ENCODE data around the gene IPO13.

The IPO13 gene

DNA sequence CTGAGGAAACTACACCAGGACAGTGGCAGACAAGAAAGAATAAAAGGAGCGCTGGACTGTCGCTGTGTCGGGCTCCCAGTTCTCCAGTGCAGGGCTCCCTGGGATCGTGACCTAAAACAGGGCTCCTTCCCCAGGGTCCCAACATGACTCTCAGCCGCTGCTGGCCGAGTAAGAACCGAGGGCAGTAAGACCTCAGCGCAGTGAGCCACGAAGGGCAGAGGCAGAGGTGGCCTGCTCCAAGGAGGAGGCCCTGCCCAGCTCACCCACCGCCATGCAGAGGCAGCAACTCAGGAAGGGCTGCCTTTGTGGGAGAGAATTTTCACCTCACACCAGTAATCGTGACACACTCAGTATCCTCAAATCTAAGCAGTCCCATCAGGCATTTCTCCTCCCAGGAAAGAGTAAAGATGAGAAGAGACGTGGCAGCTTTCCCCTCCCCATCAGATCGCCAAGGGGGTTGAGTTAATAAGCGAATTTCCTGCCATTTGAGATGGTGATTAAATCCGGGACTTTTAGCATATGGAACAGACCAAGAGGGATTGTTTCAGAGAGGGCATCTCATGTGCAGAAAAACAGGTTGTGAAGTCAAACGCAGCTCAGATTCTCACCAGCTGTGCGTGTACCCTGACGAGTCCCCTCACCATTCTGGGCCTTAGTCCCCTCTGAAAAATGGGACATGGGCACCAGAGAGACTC, 32.9 kb upstream of the IPO13 start:
- no peak for DNase-seq (ENCODE audit: low read depth, low spot score)
- TF ChIP-seq, protein P1, sequence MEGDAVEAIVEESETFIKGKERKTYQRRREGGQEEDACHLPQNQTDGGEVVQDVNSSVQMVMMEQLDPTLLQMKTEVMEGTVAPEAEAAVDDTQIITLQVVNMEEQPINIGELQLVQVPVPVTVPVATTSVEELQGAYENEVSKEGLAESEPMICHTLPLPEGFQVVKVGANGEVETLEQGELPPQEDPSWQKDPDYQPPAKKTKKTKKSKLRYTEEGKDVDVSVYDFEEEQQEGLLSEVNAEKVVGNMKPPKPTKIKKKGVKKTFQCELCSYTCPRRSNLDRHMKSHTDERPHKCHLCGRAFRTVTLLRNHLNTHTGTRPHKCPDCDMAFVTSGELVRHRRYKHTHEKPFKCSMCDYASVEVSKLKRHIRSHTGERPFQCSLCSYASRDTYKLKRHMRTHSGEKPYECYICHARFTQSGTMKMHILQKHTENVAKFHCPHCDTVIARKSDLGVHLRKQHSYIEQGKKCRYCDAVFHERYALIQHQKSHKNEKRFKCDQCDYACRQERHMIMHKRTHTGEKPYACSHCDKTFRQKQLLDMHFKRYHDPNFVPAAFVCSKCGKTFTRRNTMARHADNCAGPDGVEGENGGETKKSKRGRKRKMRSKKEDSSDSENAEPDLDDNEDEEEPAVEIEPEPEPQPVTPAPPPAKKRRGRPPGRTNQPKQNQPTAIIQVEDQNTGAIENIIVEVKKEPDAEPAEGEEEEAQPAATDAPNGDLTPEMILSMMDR (IDR thresholded peaks at IDR 0.05; ENCODE audit: low read depth, low read length), result no peak
- in situ Hi-C loops (cut with HindIII; ENCODE audit: low sequenced_read_pairs), result no loop called here
- no peak overlapping the region for H3K4me3 ChIP-seq (ENCODE audit: low read depth, low read length)

GRCh38 chr1:43914576-43915525, 31.9 kb upstream of the IPO13 start:
- no peak overlapping the region for H3K4me3 ChIP-seq (ENCODE audit: low read depth, low read length)
- in situ Hi-C loops (cut with HindIII; ENCODE audit: low sequenced_read_pairs), result no loop called here
- DNase-seq (ENCODE audit: low read depth, low spot score), result no peak
- TF ChIP-seq, protein P1 (IDR thresholded peaks at IDR 0.05; ENCODE audit: low read depth, low read length), result no peak

DNA sequence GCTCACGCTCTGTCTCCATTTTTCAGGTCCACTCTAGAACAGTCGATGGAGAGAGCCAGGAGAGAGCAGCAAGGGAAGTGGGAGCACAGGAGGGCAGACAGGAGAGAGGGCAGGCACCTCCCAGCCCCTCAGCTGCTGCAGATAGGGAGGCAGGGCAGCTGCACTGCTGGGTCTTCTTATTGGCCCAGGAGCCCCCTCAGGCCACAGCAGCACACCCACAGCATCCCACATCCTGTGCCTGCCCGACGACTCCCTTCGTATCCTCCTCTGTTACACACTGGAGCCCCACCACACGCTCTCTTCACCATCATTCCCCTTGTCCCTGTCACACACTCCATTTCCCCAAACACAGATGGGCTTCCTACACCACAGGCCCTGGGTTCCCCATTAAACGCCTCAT, 26.8 kb upstream of the IPO13 start:
- TF ChIP-seq, protein P1 (IDR thresholded peaks at IDR 0.05; ENCODE audit: low read depth, low read length), result no peak
- in situ Hi-C loops (cut with HindIII; ENCODE audit: low sequenced_read_pairs), result no loop called here
- no peak for DNase-seq (ENCODE audit: low read depth, low spot score)
- no peak overlapping the region for H3K4me3 ChIP-seq (ENCODE audit: low read depth, low read length)

DNA sequence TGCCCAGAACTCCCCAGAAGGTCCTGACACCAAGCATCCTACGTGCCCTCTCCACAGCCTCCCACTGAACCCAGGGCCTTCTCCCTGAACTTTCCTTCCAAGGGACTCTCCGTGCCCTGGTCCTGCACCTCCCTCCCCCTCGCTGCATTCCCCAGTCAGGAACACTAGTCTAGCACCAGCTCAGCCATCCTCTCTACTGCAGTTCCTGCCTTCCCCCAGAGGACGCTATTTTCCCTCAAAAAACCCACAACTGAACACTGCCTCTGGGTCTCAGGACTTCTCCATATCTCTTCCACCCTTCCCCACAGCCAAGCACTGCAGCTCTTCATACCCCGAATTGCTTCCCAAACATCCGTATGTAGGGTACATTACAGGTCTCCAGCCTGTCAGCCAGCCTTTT, 25.7 kb upstream of the IPO13 start:
- TF ChIP-seq, protein P1 (IDR thresholded peaks at IDR 0.05; ENCODE audit: low read depth, low read length), result no peak
- no peak for DNase-seq (ENCODE audit: low read depth, low spot score)
- in situ Hi-C loops (cut with HindIII; ENCODE audit: low sequenced_read_pairs), result no loop called here
- H3K4me3 ChIP-seq (ENCODE audit: low read depth, low read length), result no peak overlapping the region

DNA sequence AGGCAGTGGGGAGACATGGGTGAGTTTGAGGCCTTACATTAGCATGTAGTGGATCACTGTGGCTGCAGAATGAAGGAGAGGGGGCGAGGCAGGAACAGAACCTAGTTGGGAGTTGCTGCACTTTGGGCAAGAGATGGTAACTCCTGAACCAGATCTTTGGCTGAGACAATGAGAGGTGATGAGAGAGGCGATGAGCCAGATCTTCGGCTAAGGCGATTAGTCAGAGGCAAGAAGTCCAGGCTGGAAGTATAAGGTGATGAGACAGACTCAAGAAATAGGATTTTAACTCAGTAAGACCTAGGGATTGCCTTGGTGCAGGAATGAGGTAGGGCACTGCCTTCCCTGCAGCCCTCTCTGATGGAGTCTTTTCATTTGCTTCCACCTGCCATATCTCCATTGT, 22.2 kb upstream of the IPO13 start:
- H3K4me3 ChIP-seq (ENCODE audit: low read depth, low read length), result no peak overlapping the region
- TF ChIP-seq, protein P1 (IDR thresholded peaks at IDR 0.05; ENCODE audit: low read depth, low read length), result no peak
- in situ Hi-C loops (cut with HindIII; ENCODE audit: low sequenced_read_pairs), result no loop called here
- DNase-seq (ENCODE audit: low read depth, low spot score), result no peak

GRCh38 chr1:43925846-43926245, 20.9 kb upstream of the IPO13 start:
- DNase-seq (ENCODE audit: low read depth, low spot score), result no peak
- in situ Hi-C loops (cut with HindIII; ENCODE audit: low sequenced_read_pairs), result no loop called here
- TF ChIP-seq, protein P1 (IDR thresholded peaks at IDR 0.05; ENCODE audit: low read depth, low read length), result no peak
- H3K4me3 ChIP-seq (ENCODE audit: low read depth, low read length), result no peak overlapping the region
